Stimulated activated CD4-positive, alpha-beta T cell treated with anti-CD3 and anti-CD28 coated beads, Interleukin-1b, Interleukin-23, amount 100 ng/mL, for 24 hours (primary cell): Measurements from ENCODE around the gene ATXN10.

Experiments used
- DNase-seq, 4 experiments: peaks; one replicate each; pipeline ENCODE4 v3.0.0-alpha.2; 2020; ENCODE audit warnings: low read depth in 4 of 4, low spot score in 1 of 4

The ATXN10 gene

DNA sequence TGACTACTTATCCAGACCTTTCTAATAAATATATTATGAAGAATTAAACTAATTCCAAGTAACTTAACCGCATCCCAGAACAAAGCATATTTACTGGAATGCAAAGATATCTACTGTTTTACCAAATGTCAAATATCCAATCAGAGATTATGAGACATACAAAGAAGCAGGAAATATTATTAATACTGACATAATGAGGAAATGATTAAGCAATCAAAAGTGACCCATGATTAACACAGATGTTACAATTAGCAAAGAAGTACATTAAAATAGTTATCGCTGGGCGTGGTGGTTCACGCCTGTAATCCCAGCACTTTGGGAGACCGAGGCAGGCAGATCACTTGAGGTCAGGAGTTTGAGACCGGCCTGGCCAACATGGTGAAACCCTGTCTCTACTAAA is 200.1 kb downstream of the ATXN10 start:
- DNase-seq, result no peak

GRCh38 chr22:45872659-45873263 is 201.1 kb downstream of the ATXN10 start:
- DNase-seq, result no peak

- no peak for DNase-seq
Observed at GRCh38 chr22:45876136-45877035, 204.8 kb downstream of the ATXN10 start.

DNA sequence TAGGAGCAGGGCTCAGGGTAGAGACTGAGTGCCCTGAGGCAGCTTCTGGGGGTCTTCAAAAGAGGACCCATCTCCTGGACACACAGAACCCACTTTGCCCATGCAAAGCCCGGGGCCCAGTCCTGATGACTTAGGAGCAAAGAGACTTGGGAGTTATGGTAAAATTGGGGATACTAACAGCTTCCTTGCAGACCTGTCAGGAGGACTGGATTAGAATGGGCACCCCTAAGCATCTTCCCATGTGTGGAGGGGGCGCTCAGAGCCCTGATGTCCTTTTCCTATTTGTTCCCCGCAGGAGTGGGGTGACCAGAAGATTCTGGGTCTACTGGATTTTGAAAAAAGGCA is 205.4 kb downstream of the ATXN10 start:
- DNase-seq, result no peak

- DNase-seq, result no peak
Observed at GRCh38 chr22:45877651-45878050, 206.0 kb downstream of the ATXN10 start.

DNA sequence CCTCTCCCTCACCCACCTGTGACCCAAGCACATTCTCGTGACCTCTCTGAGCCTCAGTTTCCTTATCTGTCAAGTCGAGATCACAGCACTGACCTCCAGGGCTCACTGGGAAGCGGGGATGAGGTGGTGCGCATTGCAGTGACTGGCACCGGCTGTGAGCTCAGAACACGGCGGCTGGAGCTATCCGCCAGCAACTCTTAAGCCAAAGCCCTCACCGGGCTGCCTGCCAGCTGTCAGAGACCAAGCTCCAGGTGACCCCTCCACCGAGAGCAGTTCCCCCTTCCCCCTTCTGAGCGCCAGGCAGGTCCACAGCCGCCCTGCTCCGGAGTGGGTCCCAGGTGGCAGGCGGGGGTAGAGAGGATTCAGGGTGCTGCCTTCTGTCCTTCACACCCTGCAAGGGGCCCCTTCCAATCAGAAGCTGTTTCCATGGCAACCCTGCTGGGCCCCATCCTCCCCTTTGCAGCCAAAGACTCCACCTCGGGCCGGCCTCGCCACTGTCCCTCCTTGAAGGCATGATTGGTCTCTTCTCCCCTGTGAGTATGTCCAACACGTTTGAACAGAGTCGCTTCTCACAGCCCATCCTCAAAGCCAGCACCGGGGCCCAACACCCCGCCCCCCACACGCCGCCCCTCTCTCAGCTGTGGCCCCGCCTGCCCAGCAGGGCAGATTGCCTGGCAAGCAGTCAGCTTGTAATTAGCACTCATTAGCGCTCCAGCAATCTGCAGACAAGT is 206.6 kb downstream of the ATXN10 start:
- no peak for DNase-seq

DNA sequence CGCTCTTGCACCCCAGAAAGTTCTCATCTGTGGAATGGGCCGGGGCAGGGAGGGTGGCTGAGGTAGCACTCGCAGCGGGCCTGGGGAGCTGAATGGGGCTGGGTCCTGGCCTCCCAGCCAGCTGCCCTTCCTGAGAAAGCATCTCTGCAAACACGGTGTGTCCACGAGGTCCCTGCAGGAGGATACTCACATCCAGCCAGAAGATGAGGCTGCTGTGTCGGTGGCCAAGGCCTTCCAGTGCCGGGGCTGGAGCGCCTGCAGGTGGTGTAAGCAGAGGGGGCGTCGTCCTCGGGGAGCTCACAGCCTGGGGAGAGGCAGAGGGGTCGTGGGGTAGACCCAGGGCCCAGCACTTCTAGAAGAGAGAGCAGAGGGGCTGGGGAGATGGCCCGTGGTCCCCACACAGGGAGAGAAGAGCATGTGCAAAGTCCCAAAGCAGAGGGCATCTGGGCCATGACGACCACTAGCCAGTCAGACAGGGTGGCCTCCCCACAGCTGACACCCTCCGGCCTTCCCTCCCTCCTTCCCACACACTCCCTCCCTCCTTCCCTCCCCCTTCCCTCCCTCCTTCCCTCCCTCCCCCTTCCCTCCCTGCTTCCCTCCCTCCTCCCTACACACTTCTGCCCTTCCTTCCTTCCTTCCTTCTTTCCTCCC is 207.4 kb downstream of the ATXN10 start:
- no peak for DNase-seq

- no peak for DNase-seq
Observed at GRCh38 chr22:45879552-45879949, 207.9 kb downstream of the ATXN10 start.

DNA sequence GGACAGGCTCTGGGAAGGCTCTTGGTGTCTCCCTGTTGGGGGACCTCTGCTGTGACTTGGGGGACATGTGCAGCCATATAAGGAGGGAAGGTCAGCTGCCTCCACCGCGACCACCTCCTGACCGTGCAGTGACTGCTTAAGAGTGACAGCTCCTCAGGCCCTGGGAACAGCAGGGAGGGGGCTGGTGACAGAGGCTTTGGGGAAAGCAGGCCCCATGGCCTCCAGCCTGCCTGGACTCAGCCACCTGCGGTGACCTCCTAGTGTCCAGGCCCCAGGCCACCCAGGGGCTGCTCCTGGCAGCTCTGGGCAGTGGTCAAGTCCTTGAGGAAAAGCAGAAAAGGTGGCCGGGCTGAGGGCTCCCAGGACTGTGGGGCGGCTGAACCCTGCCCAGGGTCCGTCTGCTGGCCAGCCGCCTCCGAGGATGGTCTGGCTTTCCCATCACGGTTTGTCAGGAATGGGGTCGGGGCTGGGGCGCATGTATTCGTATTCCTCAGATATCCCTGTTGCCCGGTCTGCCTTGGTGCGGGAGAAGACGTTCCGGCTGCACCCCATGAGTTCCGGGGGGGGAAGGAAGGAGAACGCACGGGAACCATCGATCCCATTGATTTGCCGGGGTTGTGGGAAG is 208.6 kb downstream of the ATXN10 start:
- DNase-seq, result no peak

- no peak for DNase-seq
Observed at GRCh38 chr22:45880716-45881523, 209.3 kb downstream of the ATXN10 start.

GRCh38 chr22:45881524-45881875 is 209.9 kb downstream of the ATXN10 start:
- DNase-seq, result no peak

DNA sequence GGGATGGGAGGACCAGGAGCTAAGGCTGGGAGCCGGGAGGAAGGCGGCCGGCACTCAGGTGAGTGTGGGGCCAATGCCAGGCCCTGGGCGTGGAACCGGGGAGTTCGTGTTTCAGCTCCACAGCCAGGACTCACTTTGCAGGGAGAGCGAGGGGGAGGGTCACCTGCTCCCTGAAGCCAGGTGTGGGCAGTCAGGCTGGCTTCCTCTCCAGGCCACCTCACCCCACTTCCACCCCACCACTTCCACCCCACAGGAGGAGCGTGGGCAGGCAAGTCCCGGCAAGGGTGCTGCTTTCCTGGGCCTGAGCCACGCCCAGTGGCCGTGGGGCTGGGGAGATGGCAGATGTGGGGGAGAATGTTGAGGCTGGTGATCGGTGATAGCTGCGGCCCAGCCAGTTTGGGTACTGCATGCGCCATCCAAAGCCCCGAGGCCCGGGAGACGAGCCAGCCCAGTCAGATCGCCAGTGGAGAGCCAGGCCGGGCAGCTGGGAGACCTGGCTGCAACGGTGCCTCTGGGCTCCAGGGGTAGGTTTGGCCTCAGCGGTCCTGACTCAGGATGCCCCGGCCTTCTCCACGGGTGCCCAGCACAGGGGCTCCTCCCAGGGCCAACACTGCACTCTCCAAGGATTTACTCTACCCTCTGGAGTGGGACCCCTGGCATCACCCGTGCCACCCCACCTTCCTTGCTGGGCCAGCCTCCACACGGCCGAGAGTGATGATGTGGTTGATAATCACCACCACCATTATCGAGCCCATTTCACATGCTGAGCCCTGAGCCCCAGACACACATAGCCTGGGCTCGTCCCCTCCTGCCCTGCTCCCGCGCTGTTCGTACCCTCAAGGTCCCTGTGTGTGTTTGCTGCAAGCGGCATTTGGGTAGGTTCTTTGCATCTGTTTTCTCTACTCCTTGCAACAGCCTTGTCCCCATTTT is 211.5 kb downstream of the ATXN10 start:
- DNase-seq, result no peak

GRCh38 chr22:45883811-45884170 is 212.2 kb downstream of the ATXN10 start:
- DNase-seq, result no peak

DNA sequence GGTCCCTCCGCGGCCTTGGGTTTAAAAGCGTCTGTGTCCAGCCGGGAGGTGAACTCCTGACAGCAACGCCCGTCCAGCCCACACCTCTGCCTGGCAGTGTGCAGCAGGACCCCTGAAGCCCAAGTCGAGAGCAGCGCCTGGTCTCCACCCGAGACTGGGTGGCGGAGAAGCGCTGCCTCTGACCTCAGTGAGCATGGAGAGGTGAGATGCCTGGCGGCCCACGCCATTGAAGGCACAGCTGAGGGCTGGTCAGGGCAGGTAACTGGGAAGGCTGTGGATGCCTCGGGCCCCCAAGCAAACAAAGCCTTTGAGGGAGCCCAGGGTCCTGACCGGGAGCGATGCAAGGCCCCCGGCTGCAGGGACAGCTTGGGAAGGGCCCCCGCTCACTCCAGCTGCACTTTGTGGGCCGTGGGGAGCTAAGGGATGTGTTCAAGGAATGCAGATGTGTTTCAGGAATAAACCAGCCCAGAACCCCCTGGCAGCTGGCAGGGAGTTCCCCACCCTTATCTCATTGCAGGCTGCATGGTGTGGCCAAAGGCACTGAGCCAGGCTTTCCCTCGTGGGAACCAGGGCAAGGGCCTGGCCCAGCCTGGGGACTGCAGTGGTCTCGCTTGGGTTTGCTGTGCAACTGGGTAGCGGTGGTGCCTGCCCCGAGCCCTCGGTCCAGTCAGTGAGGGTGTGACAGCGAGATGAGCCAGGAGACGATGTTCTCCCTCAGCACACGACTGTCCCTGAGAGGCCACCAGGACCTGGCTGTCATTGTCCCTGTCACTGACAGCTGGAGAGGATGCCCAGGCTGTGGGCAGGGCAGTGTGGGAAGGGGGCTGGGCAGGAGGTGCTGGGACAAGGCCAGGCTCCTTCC is 212.8 kb downstream of the ATXN10 start:
- DNase-seq, result no peak

DNA sequence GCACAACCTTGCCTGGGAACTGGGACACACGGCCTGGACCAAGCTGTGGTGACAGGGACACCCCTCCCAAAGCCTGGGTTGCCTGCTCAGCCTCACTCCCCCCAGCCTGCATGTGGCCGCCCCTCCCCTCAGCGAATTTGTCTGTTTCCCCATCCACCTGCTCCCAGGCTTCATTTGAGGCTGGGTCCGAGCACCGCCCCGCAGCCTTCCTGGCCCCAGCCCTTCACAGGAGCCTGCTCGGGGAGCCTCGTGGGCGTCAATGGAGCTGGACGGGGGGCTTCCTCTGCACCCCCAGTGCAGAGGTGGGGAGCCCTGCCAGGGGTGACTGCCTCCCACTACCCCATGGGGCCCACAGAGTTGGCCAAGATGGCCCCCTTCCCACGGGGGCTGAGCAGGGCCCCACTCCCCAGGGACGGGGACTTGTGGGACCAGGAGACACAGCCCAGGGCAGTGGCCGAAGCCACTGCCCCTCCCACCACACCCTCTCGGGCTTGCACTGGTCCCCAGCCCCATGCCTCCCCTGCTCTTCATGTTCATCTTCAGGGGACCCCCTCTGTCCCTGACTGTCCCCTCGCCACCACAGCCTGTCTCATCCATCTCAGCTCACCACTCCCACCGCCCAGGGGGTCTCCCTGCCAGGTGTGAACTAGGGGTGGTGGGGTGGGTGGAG is 213.7 kb downstream of the ATXN10 start:
- DNase-seq, result no peak

DNA sequence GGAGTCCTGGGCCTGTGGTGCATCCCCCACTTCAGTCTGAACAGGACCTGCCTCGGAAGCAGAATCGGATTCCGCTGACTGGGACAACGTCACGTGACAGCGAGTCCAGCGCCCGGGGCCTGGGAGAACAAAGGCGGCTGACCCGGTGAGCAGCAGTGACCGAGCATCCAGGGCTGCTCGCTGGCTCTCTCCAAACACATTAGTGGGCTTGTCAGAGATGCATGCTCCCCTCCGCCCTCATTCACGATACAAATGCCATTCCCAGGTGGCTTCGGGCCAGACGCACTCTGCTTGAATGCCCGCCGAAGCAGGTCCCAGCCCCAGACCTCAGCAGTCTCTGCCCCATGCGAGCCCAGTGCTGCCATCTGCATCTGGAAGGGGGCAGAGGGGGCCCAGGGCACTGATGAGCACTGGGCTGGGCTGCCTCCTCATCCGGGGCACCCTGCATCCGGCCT is 214.3 kb downstream of the ATXN10 start:
- DNase-seq, result no peak

DNA sequence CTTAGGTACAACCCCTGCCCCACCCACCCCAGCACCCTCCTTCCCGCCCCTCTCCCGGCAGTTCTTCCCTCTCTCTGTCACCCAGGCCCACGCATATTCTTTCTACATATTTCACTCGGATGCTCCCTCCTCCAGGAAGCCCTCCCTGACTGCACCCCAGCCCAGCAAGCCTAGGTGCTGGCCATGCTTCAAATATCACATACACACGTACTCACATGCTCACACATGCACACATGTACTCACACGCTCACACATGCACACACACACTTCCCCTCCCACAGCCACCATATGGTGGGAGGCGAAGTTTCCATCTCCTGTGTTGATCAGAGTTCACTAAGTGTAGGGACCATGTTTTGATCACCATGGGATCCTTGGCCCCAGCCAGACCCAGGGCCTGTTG is 214.9 kb downstream of the ATXN10 start:
- DNase-seq, result no peak
